HG03575 (cell line): ENCODE measurements around the gene ALB.

Experiments
- ATAC-seq: cut with Tn5 transposase; IDR thresholded peaks from one replicate; pipeline ENCODE4 v1.9.1; 2021; ENCODE audit not compliant: unreplicated experiment, insufficient number of reproducible peaks, low FRiP score; ENCODE audit errors: extremely low read depth

The ALB gene

DNA sequence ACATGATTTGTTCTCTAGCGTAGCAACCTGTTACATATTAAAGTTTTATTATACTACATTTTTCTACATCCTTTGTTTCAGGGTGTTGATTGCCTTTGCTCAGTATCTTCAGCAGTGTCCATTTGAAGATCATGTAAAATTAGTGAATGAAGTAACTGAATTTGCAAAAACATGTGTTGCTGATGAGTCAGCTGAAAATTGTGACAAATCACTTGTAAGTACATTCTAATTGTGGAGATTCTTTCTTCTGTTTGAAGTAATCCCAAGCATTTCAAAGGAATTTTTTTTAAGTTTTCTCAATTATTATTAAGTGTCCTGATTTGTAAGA lies 2.4 kb downstream of the ALB start:
- no peak for ATAC-seq

DNA sequence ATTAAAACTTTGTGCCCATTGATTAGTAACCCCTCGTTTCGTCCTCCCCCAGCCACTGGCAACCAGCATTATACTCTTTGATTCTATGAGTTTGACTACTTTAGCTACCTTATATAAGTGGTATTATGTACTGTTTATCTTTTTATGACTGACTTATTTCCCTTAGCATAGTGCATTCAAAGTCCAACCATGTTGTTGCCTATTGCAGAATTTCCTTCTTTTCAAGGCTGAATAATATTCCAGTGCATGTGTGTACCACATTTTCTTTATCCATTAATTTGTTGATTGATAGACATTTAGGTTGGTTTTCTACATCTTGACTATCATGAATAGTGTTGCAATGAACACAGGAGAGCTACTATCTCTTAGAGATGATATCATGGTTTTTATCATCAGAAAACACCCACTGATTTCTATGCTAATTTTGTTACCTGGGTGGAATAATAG lies 3.2 kb downstream of the ALB start:
- ATAC-seq, result no peak

DNA sequence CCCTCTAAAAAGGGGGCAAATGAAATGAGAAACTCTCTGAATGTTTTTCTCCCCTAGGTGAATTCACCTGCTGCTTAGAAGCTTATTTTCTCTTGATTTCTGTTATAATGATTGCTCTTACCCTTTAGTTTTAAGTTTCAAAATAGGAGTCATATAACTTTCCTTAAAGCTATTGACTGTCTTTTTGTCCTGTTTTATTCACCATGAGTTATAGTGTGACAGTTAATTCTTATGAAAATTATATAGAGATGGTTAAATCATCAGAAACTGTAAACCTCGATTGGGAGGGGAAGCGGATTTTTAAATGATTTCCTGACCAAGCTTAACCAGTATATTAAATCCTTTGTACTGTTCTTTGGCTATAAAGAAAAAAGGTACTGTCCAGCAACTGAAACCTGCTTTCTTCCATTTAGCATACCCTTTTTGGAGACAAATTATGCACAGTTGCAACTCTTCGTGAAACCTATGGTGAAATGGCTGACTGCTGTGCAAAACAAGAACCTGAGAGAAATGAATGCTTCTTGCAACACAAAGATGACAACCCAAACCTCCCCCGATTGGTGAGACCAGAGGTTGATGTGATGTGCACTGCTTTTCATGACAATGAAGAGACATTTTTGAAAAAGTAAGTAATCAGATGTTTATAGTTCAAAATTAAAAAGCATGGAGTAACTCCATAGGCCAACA lies 4.2 kb downstream of the ALB start:
- no peak for ATAC-seq

DNA sequence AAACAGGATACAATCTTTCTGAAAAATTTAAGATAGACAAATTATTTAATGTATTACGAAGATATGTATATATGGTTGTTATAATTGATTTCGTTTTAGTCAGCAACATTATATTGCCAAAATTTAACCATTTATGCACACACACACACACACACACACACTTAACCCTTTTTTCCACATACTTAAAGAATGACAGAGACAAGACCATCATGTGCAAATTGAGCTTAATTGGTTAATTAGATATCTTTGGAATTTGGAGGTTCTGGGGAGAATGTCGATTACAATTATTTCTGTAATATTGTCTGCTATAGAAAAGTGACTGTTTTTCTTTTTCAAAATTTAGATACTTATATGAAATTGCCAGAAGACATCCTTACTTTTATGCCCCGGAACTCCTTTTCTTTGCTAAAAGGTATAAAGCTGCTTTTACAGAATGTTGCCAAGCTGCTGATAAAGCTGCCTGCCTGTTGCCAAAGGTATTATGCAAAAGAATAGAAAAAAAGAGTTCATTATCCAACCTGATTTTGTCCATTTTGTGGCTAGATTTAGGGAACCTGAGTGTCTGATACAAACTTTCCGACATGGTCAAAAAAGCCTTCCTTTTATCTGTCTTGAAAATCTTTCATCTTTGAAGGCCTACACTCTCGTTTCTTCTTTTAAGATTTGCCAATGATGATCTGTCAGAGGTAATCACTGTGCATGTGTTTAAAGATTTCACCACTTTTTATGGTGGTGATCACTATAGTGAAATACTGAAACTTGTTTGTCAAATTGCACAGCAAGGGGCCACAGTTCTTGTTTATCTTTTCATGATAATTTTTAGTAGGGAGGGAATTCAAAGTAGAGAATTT lies 5.2 kb downstream of the ALB start:
- no peak for ATAC-seq

DNA sequence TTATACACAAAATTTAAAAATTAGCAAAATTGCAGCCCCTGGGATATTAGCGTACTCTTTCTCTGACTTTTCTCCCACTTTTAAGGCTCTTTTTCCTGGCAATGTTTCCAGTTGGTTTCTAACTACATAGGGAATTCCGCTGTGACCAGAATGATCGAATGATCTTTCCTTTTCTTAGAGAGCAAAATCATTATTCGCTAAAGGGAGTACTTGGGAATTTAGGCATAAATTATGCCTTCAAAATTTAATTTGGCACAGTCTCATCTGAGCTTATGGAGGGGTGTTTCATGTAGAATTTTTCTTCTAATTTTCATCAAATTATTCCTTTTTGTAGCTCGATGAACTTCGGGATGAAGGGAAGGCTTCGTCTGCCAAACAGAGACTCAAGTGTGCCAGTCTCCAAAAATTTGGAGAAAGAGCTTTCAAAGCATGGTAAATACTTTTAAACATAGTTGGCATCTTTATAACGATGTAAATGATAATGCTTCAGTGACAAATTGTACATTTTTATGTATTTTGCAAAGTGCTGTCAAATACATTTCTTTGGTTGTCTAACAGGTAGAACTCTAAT lies 6.0 kb downstream of the ALB start:
- no peak for ATAC-seq

DNA sequence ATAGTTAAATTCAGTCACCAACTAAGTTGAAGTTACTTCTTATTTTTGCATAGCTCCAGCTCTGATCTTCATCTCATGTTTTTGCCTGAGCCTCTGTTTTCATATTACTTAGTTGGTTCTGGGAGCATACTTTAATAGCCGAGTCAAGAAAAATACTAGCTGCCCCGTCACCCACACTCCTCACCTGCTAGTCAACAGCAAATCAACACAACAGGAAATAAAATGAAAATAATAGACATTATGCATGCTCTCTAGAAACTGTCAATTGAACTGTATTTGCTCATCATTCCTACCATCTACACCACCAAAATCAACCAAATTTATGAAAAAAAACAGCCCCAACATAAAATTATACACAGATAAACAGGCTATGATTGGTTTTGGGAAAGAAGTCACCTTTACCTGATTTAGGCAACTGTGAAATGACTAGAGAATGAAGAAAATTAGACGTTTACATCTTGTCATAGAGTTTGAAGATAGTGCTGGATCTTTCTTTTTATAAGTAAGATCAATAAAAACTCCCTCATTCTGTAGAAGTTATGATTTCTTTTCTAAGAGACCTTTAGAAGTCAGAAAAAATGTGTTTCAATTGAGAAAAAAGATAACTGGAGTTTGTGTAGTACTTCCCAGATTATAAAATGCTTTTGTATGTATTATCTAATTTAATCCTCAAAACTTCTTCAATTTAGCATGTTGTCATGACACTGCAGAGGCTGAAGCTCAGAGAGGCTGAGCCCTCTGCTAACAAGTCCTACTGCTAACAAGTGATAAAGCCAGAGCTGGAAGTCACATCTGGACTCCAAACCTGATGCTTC lies 7.0 kb downstream of the ALB start:
- ATAC-seq, result no peak

DNA sequence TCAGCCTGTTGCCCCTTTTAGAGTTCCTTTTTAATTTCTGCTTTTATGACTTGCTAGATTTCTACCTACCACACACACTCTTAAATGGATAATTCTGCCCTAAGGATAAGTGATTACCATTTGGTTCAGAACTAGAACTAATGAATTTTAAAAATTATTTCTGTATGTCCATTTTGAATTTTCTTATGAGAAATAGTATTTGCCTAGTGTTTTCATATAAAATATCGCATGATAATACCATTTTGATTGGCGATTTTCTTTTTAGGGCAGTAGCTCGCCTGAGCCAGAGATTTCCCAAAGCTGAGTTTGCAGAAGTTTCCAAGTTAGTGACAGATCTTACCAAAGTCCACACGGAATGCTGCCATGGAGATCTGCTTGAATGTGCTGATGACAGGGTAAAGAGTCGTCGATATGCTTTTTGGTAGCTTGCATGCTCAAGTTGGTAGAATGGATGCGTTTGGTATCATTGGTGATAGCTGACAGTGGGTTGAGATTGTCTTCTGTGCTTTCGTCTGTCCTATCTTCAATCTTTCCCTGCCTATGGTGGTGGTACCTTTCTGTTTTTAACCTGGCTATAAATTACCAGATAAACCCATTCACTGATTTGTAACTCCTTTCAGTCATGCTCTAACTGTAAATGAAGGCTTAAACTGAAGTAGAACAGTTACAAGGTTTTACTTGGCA lies 7.8 kb downstream of the ALB start:
- no peak for ATAC-seq

DNA sequence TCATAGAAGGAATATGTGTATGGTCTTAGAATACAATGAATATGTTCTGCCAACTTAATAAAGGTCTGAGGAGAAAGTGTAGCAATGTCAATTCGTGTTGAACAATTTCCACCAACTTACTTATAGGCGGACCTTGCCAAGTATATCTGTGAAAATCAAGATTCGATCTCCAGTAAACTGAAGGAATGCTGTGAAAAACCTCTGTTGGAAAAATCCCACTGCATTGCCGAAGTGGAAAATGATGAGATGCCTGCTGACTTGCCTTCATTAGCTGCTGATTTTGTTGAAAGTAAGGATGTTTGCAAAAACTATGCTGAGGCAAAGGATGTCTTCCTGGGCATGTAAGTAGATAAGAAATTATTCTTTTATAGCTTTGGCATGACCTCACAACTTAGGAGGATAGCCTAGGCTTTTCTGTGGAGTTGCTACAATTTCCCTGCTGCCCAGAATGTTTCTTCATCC lies 9.2 kb downstream of the ALB start:
- no peak for ATAC-seq

DNA sequence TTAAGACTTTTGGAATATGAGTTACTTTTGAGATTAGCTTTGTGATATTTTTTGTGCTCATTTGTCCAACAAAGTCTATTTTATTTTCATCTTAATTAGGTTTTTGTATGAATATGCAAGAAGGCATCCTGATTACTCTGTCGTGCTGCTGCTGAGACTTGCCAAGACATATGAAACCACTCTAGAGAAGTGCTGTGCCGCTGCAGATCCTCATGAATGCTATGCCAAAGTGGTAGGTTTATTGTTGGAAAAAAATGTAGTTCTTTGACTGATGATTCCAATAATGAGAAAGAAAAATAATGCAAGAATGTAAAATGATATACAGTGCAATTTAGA lies 10.8 kb downstream of the ALB start:
- no peak for ATAC-seq

DNA sequence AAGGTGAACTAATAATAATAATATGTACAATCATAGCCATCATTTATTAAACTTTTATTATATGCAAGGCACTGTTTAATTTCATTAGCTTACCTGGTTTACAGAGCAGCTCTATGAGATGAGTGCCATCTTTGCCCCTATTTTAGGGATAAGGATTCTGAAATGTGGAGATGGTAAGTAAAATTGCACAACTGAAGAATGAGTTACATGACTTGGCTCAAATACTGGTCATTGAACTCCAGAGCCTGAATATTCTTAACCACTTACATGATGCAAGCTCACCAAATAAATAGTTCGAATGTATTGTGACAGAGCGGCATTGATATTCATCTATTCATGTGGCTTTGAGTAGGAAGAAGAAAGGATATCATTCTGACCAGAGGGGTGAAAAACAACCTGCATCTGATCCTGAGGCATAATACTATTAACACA lies 11.7 kb downstream of the ALB start:
- no peak for ATAC-seq

DNA sequence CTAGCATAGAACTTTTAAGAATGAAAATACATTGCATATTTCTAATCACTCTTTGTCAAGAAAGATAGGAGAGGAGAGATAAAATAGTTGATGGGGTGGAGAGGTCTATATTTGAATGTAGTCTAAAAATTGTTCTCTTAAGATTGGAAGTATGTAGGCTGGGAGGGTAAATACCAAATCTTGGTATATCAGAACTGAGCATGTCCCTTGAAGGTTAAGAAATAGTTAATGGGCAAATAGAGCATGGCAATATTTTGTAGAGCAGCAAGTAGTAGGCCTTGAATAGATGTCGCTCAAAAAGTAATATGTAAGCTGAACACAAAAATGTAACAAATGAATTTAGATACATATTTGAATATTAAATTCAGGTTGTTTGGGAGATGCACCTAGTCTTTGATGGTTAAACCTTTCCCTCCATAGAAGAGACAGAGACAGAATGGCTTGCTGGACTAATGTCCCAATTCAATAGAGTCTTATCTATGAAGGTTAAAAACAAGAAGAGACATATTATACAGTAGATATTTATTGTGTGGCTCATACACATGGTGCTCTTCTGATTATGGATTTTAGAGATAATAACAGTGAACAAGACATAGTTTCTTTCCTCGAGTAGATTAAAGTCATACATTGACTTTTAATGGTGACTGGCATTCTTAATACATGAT lies 12.5 kb downstream of the ALB start:
- ATAC-seq, result no peak

DNA sequence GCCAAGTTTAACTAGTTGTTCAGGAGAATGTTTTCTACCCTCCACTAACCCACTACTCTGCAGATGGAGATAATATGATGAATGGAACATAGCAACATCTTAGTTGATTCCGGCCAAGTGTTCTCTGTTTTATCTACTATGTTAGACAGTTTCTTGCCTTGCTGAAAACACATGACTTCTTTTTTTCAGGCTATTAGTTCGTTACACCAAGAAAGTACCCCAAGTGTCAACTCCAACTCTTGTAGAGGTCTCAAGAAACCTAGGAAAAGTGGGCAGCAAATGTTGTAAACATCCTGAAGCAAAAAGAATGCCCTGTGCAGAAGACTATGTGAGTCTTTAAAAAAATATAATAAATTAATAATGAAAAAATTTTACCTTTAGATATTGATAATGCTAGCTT lies 13.3 kb downstream of the ALB start:
- no peak for ATAC-seq

DNA sequence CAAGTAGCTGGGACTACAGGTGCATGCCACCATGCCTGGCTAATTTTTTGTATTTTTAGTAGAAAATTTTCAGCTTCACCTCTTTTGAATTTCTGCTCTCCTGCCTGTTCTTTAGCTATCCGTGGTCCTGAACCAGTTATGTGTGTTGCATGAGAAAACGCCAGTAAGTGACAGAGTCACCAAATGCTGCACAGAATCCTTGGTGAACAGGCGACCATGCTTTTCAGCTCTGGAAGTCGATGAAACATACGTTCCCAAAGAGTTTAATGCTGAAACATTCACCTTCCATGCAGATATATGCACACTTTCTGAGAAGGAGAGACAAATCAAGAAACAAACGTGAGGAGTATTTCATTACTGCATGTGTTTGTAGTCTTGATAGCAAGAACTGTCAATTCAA lies 13.9 kb downstream of the ALB start:
- ATAC-seq, result no peak

DNA sequence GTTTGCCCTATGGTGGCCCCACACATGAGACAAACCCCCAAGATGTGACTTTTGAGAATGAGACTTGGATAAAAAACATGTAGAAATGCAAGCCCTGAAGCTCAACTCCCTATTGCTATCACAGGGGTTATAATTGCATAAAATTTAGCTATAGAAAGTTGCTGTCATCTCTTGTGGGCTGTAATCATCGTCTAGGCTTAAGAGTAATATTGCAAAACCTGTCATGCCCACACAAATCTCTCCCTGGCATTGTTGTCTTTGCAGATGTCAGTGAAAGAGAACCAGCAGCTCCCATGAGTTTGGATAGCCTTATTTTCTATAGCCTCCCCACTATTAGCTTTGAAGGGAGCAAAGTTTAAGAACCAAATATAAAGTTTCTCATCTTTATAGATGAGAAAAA lies 14.6 kb downstream of the ALB start:
- ATAC-seq, result no peak

DNA sequence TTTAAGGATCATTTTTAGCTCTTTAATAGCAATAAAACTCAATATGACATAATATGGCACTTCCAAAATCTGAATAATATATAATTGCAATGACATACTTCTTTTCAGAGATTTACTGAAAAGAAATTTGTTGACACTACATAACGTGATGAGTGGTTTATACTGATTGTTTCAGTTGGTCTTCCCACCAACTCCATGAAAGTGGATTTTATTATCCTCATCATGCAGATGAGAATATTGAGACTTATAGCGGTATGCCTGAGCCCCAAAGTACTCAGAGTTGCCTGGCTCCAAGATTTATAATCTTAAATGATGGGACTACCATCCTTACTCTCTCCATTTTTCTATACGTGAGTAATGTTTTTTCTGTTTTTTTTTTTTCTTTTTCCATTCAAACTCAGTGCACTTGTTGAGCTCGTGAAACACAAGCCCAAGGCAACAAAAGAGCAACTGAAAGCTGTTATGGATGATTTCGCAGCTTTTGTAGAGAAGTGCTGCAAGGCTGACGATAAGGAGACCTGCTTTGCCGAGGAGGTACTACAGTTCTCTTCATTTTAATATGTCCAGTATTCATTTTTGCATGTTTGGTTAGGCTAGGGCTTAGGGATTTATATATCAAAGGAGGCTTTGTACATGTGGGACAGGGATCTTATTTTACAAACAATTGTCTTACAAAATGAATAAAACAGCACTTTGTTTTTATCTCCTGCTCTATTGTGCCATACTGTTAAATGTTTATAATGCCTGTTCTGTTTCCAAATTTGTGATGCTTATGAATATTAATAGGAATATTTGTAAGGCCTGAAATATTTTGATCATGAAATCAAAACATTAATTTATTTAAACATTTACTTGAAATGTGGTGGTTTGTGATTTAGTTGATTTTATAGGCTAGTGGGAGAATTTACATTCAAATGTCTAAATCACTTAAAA lies 15.3 kb downstream of the ALB start:
- ATAC-seq, result no peak

DNA sequence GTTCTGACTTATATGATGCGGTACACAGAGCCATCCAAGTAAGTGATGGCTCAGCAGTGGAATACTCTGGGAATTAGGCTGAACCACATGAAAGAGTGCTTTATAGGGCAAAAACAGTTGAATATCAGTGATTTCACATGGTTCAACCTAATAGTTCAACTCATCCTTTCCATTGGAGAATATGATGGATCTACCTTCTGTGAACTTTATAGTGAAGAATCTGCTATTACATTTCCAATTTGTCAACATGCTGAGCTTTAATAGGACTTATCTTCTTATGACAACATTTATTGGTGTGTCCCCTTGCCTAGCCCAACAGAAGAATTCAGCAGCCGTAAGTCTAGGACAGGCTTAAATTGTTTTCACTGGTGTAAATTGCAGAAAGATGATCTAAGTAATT lies 16.5 kb downstream of the ALB start:
- no peak for ATAC-seq

DNA sequence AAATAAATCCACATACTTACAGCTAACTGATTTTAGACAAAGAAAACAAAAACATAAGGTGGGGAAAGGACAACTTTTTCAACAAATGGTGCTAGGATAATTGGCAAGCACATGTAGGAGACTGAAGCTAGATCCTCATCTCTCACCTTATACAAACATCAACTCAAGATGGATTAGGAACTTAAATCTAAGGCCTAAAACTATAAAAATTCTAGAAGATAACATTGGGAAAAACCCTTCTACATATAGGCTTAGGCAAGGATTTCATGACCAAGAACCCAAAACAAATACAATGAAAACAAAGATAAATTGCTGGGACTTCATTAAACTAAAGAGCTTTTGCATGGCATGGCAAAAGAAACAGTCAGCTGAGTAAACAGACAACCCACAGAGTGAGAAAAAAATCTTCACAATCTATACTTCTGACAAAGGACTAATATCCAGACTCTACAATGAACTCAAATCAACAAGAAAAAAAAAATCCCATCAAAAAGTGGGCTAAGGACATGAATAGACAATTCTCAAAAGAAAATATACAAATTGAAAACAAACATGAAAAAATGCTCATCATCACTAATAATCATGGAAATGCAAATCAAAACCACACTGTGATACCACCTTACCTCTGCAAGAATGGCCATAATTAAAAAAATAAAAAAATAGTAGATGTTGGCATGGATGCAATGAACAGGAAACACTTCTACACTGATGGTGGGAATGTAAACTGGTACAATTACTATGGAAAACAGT lies 17.8 kb downstream of the ALB start:
- ATAC-seq, result no peak
